SK-N-SH treated with all-trans-retinoic acid at 6 μM for 48 hours (cell line): ENCODE results near the gene SDK2.

Experiments
- ATAC-seq: fragments of 200-7000 bp; cut with Tn5 transposase; 3 replicates; pipeline ENCODE4 v1.9.1; 2020; ENCODE audit warnings: mild to moderate bottlenecking, moderate library complexity
- BACH2 ChIP-seq: fragments of 250-450 bp; sonication (Bioruptor Pico); IDR thresholded peaks from 2 replicates; pipeline ENCODE4 v1.9.0; 2021; ENCODE audit warnings: mild to moderate bottlenecking, borderline replicate concordance
- CSDC2 ChIP-seq: fragments of 250-450 bp; sonication (Bioruptor Pico); IDR thresholded peaks from 2 replicates; pipeline ENCODE4 v1.5.0; 2020; ENCODE audit warnings: mild to moderate bottlenecking, moderate library complexity
- CSRNP3 ChIP-seq: fragments of 250-450 bp; sonication (Bioruptor Pico); IDR thresholded peaks from 2 replicates; pipeline ENCODE4 v1.5.1; 2021; ENCODE audit warnings: mild to moderate bottlenecking, moderate library complexity
- ESRRG ChIP-seq: fragments of 250-450 bp; sonication (Bioruptor Pico); IDR thresholded peaks from 2 replicates; pipeline ENCODE4 v1.6.1; 2021; ENCODE audit warnings: mild to moderate bottlenecking
- GLIS3 ChIP-seq: fragments of 250-450 bp; sonication (Bioruptor Pico); IDR thresholded peaks from 2 replicates; pipeline ENCODE4 v1.5.0; 2020; ENCODE audit warnings: mild to moderate bottlenecking, moderate library complexity
- ISL1 ChIP-seq: fragments of 250-450 bp; sonication (Bioruptor Pico); IDR thresholded peaks from 2 replicates; pipeline ENCODE4 v2.1.2; 2022; ENCODE audit warnings: mild to moderate bottlenecking, moderate library complexity
- PATZ1 ChIP-seq: fragments of 250-450 bp; sonication (Bioruptor Pico); IDR thresholded peaks from 2 replicates; pipeline ENCODE4 v1.8.0; 2020; ENCODE audit warnings: mild to moderate bottlenecking, moderate library complexity, borderline replicate concordance
- POU6F1 ChIP-seq: fragments of 250-450 bp; sonication (Bioruptor Pico); IDR thresholded peaks from 2 replicates; pipeline ENCODE4 v1.8.0; 2021; ENCODE audit warnings: low read depth, mild to moderate bottlenecking, moderate library complexity, borderline replicate concordance
- PPARA ChIP-seq: fragments of 250-450 bp; sonication (Bioruptor Pico); IDR thresholded peaks from 2 replicates; pipeline ENCODE4 v1.5.0; 2020; ENCODE audit warnings: mild to moderate bottlenecking, borderline replicate concordance
- RARB ChIP-seq: fragments of 250-450 bp; sonication (Bioruptor Pico); IDR thresholded peaks from 2 replicates; pipeline ENCODE4 v1.8.0; 2021; ENCODE audit warnings: mild to moderate bottlenecking, moderate library complexity
- SNAI2 ChIP-seq: fragments of 250-450 bp; sonication (Bioruptor Pico); IDR thresholded peaks from 2 replicates; pipeline ENCODE4 v1.5.0; 2020; ENCODE audit warnings: mild to moderate bottlenecking, moderate library complexity
- TCF4 ChIP-seq: fragments of 250-450 bp; sonication (Bioruptor Pico); IDR thresholded peaks from 2 replicates; pipeline ENCODE4 v1.8.0; 2021; ENCODE audit warnings: mild to moderate bottlenecking, moderate library complexity, borderline replicate concordance
- TOX ChIP-seq: fragments of 250-450 bp; sonication (Bioruptor Pico); IDR thresholded peaks from 2 replicates; pipeline ENCODE4 v1.8.0; 2021; ENCODE audit warnings: mild to moderate bottlenecking, moderate library complexity, borderline replicate concordance
- ZC3H10 ChIP-seq: fragments of 250-450 bp; sonication (Bioruptor Pico); IDR thresholded peaks from 2 replicates; pipeline ENCODE4 v1.5.1; 2021; ENCODE audit warnings: mild to moderate bottlenecking, moderate library complexity
- ZNF565 ChIP-seq: fragments of 450-650 bp; formaldehyde crosslinking; conservative IDR thresholded peaks from 2 replicates; pipeline ENCODE4 v1.5.0; 2020; ENCODE audit warnings: low read depth, mild to moderate bottlenecking, moderate library complexity
- ZNF70 ChIP-seq: fragments of 450-650 bp; formaldehyde crosslinking; IDR thresholded peaks from 2 replicates; pipeline ENCODE4 v1.5.0; 2020; ENCODE audit warnings: mild to moderate bottlenecking, moderate library complexity
- ZNF8 ChIP-seq: fragments of 450-650 bp; formaldehyde crosslinking; IDR thresholded peaks from 2 replicates; pipeline ENCODE4 v1.5.0; 2020; ENCODE audit warnings: mild to moderate bottlenecking, moderate library complexity
- TF ChIP-seq, protein P1 (sequence below): fragments of 250-450 bp; sonication (Bioruptor Pico); IDR thresholded peaks from 2 replicates; pipeline ENCODE4 v1.5.0; 2020; ENCODE audit warnings: mild to moderate bottlenecking, moderate library complexity

Gene SDK2

GRCh38 chr17:73302189-73302588 is 342.1 kb downstream of the SDK2 start:
- TF ChIP-seq CSDC2 (no peak), ZNF8 (no peak), TCF4 (CRISPR knock-in tag) (peak; percentile 58; the same call in 1 of the 2 replicates), ZC3H10 (no peak), TOX (no peak)
- ATAC-seq = peak; percentile 22

GRCh38 chr17:73301369-73301768 is 342.9 kb downstream of the SDK2 start:
- peak; percentile 46; the same call in 1 of the 2 replicates for TF ChIP-seq TCF4 (CRISPR knock-in tag)
- TF ChIP-seq CSRNP3 (CRISPR knock-in tag) = no peak
- no peak for TF ChIP-seq RARB
- no peak for TF ChIP-seq CSDC2
- TF ChIP-seq BACH2 (CRISPR knock-in tag) = no peak
- TF ChIP-seq ZNF565 (CRISPR knock-in tag) = no peak
- ATAC-seq = peak; percentile 39

DNA sequence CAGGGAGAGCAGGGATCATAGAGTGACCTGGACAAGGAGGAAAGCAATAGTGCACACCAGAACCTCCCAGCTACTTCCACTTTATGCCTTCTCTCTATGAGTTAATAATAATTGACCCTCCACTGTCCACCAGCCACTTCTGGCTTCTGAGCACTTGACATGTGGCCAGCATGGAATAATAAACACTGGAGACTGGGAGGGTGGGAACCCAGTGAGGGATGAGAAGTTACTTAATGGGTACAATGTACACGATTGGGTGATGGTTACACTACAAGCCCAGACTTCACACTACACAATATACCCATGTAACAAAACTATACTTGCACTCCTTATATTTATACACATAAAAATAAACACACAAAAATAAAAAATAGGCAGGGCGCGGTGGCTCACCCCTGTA is 343.9 kb downstream of the SDK2 start:
- ATAC-seq = no peak
- TF ChIP-seq POU6F1 (CRISPR knock-in tag) = no peak

DNA sequence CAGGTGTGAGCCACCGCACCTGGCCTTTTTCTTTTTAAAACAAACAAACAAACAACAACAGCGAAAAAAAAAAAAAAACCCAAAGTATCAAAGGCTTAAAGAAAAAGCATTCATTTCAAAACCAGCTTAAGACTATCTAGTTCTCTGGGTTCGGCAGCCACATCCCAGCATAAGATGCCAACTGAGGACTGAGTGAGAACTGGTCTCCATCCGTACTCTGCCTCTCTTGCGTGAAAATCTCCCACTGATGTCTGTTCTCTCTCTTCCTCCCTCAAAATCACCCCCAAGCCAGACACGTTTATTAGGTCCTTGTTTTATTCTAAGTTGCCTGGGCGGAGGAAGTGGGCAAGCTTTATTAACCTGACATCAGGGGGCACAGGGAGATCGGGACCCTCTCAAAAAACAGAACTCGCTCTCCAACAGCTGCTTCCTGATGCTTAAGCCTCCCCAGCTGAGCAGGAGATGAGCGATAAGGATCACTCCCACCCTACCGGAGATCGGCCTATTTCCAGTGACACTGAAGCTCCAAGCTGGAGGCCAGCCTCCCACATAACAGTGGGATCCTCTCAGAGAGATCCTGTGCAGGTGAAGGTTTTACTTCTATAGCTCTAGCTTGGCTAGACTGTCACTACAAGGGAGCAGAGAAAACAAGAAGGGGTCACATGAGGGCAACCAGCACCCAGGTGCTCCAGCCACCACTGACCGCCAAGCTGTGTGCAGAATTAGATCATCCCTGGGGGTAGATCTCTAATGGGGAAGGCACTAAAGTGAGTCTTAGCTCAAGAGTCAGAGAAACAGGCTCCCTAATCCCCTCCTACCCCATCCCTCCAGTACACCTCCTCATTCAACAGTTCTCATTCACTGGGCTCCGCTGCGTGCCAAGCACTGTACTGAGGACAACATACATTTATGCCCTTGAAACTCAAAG is 346.0 kb downstream of the SDK2 start:
- peak; percentile 5; the same call in 2 of the 3 replicates for ATAC-seq
- TF ChIP-seq GLIS3 (no peak), TCF4 (CRISPR knock-in tag) (peak; percentile 49; the same call in 1 of the 2 replicates), ISL1 (CRISPR knock-in tag) (no peak), ZNF70 (CRISPR knock-in tag) (peak; percentile 91), PATZ1 (CRISPR knock-in tag) (0 out of 2 replicates have a peak, but pooled peaks have one; percentile 17), PPARA (CRISPR knock-in tag) (no peak), POU6F1 (CRISPR knock-in tag) (no peak), SNAI2 (CRISPR knock-in tag) (no peak), ESRRG (no peak)
- TF ChIP-seq, protein P1, sequence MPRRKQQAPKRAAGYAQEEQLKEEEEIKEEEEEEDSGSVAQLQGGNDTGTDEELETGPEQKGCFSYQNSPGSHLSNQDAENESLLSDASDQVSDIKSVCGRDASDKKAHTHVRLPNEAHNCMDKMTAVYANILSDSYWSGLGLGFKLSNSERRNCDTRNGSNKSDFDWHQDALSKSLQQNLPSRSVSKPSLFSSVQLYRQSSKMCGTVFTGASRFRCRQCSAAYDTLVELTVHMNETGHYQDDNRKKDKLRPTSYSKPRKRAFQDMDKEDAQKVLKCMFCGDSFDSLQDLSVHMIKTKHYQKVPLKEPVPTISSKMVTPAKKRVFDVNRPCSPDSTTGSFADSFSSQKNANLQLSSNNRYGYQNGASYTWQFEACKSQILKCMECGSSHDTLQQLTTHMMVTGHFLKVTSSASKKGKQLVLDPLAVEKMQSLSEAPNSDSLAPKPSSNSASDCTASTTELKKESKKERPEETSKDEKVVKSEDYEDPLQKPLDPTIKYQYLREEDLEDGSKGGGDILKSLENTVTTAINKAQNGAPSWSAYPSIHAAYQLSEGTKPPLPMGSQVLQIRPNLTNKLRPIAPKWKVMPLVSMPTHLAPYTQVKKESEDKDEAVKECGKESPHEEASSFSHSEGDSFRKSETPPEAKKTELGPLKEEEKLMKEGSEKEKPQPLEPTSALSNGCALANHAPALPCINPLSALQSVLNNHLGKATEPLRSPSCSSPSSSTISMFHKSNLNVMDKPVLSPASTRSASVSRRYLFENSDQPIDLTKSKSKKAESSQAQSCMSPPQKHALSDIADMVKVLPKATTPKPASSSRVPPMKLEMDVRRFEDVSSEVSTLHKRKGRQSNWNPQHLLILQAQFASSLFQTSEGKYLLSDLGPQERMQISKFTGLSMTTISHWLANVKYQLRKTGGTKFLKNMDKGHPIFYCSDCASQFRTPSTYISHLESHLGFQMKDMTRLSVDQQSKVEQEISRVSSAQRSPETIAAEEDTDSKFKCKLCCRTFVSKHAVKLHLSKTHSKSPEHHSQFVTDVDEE (CRISPR knock-in tag) = 0 out of 2 replicates have a peak, but pooled peaks have one; percentile 20
